ENCODE results near the gene CPEB4.

Gene CPEB4

DNA sequence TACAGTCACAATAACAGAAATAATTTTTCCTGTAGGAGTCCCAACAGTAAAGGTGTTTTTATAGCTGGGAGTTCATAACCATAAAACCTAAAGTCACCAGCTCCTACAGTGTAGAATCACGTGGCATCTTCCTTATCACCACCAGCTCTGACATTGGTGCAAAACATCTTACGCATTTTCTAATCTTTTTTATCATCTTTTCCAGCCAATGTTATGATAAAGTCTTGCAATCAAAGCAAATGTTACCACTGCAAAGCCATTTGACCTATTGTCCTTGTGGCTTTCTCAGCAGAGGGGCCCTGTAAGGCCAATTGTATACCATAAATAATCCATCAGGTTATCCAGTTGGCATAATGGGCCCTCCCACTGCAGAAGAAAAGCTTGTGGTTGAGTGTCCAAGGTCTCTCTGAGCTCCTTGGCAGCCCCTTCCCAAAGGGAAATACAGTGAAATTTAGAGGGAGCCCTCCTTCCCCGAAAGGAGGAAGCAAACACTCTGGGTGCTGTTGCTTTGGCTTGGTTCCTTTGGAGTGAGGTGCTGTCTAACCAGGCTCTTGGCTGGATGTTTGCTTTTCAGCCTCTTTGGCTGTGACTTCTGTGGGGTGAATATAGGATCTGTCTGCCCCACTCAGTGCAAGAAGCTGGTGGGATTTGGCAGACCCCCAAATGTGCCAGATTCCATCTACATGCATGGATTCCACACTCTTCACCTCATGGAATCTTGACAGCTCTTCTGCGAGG, 29.3 kb upstream of the CPEB4 start:
- no peak for DNase-seq (ENCODE audit: low read depth in 2 of 2)

GRCh38 chr5:173859408-173860159, 28.6 kb upstream of the CPEB4 start:
- DNase-seq (ENCODE audit: low read depth in 2 of 2) = no peak

DNA sequence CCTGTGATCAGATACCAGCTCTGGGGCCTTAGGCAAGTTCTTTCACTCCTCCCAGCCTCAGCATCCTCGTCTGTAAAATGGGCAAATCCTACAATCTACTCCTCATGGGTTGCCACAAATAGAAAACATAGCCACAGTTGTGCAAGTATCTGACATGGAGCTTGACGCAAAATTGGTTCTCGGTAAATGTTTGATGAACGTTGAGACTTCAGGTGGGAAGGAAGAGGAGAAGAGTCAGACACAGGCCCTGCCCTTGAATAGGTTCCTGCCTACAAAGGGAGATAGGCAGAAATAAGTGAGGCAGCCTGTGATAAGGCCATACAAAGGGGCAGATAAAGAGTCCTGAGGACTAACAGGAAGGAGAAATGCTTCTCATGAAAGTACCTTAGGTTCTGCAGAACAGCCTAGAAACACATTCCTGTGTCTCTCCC, 26.1 kb upstream of the CPEB4 start:
- no peak for DNase-seq (ENCODE audit: low read depth in 2 of 2)

DNA sequence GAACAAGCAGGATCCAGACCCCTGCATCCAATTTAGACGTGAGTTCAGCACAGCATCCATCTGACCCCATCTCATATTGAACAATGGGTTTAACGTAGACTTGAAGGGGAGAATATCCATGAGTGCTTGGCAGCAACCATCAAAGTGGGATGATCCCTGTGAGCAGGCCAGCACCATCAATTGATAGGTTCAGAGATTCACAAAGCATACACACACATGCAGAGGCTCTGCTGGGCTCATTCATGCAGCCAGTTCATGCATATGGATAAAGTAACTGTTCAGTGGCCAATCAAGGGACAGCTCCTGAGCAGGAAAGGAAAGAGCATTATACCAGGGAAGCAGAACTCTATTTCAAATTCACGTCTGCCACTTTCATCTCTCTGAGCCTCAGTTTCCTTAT, 24.8 kb upstream of the CPEB4 start:
- DNase-seq (ENCODE audit: low read depth in 2 of 2) = no peak

DNA sequence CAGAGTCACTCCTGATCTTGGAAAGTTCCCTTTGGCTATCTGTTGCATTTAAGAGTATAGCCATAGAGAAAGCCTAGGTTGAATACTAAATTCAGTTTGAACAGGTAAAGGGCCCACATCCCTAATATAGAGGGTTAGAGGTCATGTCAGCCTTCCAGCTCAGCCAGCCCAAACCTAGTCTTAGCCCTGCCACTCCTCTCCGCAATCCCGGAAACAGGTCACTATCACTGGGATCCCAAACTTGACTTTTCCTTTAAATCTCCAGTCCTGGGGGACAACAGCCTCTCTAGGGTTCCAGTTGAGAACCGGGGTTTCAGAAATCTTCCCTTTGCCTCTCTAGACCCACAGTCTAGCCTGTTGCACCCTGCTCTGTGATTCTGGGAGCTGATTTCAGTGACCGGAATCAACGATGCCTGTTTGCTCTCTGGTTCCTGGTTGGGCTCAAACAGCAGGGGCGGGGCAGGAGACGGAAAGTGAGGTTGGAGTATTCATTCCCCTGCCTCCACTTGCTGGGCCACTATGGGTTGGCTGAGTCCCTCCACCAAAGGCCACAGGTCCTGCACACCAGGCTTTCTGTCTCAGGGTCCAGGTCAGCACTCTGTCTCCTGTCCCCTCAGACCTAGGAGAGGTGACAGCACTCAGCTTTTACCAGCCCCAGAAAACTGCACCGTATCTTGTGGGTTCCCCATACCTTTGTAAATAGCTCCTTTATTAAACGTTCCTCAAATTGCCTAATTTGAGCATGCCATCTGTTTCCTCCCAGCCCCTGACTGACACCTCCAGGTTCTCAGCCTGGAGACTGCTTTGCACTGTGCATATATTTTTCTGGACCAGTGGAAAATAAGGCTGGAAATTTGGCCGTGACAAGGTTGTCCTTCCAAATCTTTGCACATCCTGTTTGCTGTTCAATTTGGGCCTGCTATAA, 23.8 kb upstream of the CPEB4 start:
- DNase-seq (ENCODE audit: low read depth in 2 of 2) = no peak

- DNase-seq (ENCODE audit: low read depth in 2 of 2) = no peak
Measured at GRCh38 chr5:173866243-173866857, 21.8 kb upstream of the CPEB4 start.

DNA sequence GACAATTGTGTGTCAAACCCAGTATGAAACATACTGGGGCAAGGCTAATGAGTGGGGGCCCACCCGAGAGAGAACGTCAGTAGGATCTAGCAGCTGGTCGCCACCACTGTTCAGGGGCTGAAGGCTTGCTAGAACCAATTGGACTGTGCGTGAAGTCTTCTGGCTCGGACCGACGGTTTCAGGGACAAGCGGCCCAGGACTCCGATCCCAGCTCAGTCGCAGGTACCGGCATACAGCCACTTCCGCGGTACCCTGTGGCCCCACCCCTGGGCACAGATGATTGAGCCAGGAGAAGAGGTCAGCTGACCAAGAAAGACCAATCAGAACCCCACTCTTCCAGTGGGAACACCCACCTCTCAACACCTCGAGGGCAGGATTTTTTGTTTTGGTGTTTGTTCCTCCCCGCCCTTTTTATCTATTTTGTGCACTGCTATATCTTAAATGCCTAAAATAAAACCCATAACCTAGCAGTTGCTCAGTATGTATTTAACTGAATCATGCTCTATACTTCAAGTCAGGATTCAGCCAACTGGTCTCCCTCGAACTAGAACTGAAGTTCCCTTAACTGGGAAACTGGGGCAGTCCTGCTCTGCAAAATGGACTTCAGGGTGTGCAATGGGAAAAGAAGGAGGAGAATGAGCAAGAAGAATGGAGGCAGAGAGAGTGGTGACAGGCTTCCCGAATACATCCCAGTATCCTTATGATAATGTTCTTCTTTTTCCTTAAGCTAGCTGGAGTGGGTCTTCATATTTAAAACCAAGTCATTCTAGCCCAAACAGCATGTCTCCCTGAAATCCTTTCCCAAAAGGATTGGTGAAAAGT, 21.1 kb upstream of the CPEB4 start:
- no peak for DNase-seq (ENCODE audit: low read depth in 2 of 2)

DNA sequence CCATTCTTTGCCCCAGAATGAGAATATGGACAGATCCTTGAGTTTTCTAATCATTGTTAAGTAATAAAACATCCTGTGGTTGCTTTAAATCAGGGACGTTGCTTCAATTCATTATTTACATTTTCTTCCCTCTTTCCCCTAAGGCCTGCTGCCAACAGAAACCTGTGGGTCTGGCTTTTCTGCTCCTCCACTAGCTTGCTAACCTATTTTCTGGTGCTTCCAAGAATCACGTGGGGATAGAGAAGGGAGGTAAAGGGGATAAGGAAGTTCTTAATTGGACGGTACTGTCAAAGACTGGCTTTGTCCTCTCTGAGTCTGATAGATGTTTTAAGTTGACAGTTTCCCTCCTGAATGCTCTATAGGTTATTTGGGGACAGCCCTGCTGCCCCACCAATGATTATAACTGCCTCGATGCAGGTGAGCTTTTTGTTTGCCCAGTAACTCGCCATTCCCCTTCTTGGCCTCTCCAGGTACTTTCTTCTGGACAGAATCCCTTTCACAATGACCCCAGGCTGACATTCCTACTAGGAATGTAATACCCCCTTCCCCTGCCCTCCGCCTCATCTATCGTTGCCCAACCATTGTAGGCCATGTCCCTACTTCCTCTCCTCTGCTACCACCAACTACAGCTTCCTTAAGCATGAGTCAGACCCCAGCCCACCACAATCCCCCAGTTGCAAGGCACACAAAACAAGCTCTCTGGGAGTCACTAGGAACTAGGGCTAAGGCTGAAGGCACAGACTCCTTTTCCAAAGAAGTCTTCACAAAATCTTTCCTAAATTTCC, 19.9 kb upstream of the CPEB4 start:
- no peak for DNase-seq (ENCODE audit: low read depth in 2 of 2)

DNA sequence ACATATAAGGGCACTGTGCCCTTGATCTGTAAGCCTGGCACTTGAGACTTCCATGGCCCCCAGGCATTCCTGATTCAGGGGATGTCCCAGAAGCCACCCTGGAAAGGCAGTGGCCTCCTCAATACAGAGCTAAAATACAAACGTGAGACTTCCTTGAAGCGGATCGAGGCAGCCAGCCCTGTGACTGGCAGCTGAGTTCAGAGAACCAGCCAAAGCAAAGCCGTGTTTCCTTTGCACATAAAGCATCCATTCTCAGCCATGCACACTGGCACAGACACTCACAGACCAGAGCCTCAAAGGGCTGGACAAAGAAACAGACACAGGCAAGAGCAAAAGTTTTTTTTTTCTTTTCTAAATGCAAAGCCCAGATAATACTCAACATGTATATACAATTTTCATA, 18.8 kb upstream of the CPEB4 start:
- DNase-seq (ENCODE audit: low read depth in 2 of 2) = no peak

- no peak for DNase-seq (ENCODE audit: low read depth in 2 of 2)
Measured at GRCh38 chr5:173872957-173873305, 15.2 kb upstream of the CPEB4 start.

- no peak for DNase-seq (ENCODE audit: low read depth in 2 of 2)
Measured at GRCh38 chr5:173873306-173873922, 14.7 kb upstream of the CPEB4 start.

DNA sequence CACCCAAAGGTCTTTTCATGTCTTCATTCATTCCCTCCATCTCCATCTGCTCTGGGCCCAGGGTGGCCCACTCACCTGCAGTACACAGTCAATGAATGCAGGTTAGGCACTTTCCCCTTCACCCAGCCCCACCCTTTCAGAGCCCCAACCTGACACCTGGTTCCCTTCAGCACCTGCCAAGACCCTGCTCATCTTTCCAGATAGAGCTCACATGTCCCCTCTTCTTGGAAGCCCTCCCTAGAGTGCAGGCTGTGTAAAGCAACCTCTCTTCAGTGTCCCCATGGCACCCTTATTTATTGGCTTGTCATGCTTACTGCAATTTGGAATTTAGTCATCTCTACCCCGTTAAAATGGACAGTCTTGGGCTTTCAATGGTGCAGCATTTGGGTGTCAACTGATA, 13.0 kb upstream of the CPEB4 start:
- no peak for DNase-seq (ENCODE audit: low read depth in 2 of 2)

DNA sequence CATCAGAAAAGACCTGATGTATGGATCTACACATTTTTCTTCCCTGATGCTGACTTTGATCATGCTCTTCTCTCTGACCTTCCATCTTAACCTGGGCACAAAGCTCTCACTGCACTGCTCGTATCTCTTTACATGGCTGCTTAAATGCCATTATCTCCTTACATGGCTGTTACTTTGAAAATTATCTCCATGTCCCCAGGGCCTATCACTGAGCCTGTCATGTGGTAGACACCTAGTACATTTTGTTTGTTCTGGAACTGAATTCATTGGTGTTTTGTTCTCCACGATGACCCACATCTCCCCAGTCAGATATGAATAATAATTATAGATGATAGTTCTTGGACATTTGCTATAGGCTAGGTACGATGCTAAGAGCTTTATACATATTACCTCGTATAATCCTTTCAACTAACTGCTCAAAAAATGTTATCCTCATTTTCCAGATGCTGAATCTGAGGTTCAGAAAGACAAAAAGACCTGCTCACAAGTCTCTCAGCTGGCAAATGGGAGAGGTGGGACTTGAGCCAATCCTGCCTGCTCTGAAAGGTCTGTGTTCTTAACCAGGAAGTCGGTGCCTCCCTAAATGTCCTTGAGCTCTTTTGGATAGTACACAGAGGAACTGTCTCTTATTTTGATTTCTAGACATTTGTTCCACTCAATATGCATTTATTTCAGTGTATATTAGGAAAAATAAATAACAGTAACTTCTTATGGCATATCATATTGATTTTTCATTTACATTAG, 9.8 kb upstream of the CPEB4 start:
- no peak for DNase-seq (ENCODE audit: low read depth in 2 of 2)

- peak; percentile 29 to 32 for DNase-seq (ENCODE audit: low read depth in 2 of 2)
Measured at GRCh38 chr5:173880306-173880985, 7.7 kb upstream of the CPEB4 start.

DNA sequence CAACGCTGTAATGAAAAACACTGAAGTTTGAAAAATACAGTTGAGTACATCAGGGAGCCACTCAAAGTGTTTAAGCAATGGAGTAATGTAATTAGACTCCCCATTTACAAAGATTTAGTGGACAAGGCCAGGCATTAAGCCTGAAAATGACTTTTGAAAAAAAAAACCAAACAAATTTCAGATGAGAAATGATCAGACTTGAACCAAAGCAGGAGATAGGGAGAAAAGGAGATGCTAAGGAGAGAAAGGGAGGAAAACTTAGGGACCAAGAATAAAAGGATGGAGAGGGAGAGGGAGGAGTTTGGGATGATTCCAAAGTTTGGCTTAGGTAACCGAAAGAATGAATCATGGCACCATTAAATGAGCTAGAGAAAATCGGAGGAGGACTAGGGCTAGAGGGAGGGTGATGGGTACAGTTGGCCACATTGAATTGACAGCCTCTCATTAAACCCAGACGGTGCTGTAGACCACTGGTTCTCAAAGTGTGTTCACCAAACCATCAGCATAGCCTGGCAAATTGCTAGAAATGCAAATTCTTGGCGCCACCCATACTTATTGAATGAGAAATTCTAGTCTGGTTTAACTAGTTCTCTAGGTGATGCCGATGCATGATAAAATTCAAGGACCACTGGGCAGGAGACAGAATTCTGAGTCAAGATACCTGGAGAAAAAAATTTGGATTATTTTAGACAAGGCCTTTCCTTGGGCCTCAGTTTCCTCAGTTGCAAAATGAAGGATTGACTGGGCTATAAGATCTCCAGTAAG, 6.2 kb upstream of the CPEB4 start:
- no peak for DNase-seq (ENCODE audit: low read depth in 2 of 2)

DNA sequence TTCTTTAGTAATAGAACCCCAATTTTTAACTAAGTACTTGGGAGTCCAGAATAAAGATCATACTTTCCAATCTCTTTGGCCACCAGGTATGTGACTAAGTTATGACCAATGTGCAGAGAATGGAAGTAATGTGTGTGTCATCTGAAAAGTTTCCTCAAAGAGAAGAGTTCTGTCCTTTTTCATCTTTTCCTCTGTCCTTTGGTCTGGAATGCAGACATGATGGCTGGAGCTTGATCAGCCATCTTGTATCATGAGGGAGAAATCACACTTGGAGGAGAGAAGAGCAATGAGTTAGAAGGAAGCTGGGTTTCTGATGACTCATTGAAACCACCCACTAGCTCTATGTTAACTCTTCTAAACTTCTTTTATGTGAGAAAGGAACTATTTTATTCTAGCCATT, 5.5 kb upstream of the CPEB4 start:
- DNase-seq (ENCODE audit: low read depth in 2 of 2) = no peak

DNA sequence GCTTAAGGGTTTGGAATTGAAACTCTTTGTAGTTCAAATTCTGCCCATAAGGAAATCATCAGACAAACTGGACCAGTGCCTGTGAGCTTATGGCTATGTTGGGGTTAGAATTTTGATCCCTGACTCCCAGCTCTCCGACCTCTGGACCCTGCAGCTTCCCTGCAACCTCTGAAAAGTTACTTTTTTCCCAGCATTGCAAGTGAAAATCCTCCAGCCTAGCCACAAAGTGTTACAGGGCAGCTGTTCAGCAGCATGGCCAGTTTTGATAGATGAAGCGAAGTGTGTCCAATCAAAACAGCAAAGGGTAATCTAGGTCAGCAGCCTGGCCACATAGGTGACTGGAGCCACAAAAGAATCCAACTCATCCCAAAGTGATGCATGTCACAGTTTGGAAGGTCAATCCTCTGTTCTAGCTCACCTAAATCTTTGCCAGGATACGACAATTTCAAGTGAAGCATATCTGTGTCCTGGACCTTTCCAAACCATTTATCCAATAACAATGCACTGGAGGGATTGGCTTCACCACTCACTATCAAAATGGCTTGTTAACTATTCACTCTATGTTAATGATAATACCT, 4.7 kb upstream of the CPEB4 start:
- DNase-seq (ENCODE audit: low read depth in 2 of 2) = no peak

All from fibroblast of skin of left quadriceps (primary cell).